ENCODE data around the gene DOCK9.

The DOCK9 gene

DNA sequence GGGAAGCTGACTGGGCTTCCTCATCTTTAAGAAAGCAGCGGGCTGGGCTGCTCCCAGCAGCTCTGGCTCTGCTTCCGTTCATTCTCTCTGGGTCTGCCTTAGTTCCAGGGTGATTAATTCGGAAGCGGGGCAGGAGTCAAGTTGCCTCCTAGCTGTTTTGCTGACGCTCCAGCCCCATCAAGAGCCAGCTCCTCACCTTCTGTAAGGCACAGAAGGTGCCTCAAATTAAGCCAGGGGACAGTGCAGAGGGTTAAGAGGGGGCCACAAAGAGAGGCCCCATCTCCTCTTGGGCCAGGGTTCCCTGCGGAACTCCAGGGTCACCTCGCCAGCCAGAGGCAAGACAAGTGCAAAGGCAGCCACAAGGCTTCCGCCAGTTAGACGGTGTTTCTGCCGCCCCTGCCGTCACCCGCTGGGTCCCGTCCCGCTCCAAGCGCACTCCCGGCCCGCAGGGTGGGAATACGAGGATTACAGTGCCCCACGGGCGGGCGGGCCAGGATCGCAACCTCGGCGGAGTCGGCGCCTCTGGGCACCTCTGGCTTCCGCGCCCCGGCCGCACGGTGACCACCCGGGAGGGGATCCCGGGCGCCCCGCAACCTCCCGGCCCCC is 225.9 kb downstream of the DOCK9 start:
- Histone ChIP-seq H3K4me1 (peaks cover 0 to 15% (median 13%) of the 10 kb centered on the region in 4 donors), H3K27ac (no peak overlapping the region), H3K36me3 (no peaks in the 10 kb centered on the region), H3K4me3 (peak overlapping the region; percentile 12 to 41), H3K9me3 (peaks cover 0 to 12% (median 0%) of the 10 kb centered on the region in 3 donors), H3K27me3 (peaks cover 0 to 49% of the 10 kb centered on the region in 2 donors)
- DNase-seq, result no peak
- intact Hi-C loops (cut with DNase I; ENCODE audit: low total_unique reads), result no loop called here
- TF ChIP-seq, protein P1, sequence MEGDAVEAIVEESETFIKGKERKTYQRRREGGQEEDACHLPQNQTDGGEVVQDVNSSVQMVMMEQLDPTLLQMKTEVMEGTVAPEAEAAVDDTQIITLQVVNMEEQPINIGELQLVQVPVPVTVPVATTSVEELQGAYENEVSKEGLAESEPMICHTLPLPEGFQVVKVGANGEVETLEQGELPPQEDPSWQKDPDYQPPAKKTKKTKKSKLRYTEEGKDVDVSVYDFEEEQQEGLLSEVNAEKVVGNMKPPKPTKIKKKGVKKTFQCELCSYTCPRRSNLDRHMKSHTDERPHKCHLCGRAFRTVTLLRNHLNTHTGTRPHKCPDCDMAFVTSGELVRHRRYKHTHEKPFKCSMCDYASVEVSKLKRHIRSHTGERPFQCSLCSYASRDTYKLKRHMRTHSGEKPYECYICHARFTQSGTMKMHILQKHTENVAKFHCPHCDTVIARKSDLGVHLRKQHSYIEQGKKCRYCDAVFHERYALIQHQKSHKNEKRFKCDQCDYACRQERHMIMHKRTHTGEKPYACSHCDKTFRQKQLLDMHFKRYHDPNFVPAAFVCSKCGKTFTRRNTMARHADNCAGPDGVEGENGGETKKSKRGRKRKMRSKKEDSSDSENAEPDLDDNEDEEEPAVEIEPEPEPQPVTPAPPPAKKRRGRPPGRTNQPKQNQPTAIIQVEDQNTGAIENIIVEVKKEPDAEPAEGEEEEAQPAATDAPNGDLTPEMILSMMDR (IDR thresholded peaks at IDR 0.05), result no peak

DNA sequence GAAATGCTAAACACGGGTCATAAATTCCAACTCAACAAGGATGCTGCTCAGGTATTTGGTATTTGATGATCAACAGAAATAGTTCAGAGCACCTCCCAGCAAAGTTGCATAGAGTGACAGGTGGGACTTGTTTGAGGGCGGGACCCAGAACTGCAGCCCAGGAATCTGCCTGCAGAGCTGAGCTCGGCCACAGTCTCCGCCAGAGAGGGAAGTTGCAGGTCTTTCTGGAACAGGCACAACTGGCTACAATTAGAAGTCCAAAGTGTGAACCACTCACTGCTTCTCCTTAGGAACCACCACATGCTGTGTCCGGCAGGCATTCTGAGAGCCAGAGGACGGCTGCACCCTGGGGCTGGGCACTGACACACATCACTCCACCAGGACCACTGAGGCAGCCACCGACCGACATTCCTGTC is 226.5 kb downstream of the DOCK9 start:
- Histone ChIP-seq H3K36me3 (no peaks in the 10 kb centered on the region), H3K27me3 (peaks cover 0 to 49% of the 10 kb centered on the region in 2 donors), H3K27ac (no peak overlapping the region), H3K4me3 (peak overlapping the region in 1 of 2 donors; percentile 41), H3K9me3 (peaks cover 0 to 12% (median 0%) of the 10 kb centered on the region in 3 donors), H3K4me1 (peaks cover 0 to 15% (median 13%) of the 10 kb centered on the region in 4 donors)
- intact Hi-C loops (cut with DNase I; ENCODE audit: low total_unique reads), result no loop called here
- TF ChIP-seq, protein P1 (IDR thresholded peaks at IDR 0.05), result no peak
- DNase-seq, result no peak

DNA sequence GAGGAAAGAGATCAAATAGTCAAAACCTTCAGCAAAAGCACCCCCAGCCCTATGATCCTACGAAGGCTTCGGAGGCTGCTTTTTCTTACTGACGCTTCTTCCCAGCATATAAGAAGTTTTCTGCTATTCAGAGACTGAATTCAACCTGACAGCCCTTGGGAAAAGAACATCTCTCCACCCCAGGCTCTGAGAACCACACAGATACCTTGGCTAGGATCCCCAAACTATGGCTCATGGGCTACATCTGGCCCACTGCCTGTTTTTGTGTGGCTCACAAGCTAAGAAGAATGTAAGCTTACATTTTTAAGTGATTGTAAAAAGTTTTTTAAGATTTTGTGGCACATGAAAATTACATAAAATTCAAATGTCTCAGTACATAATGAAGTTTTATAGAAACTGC is 228.4 kb downstream of the DOCK9 start:
- intact Hi-C loops (cut with DNase I; ENCODE audit: low total_unique reads), result no loop called here
- TF ChIP-seq, protein P1 (IDR thresholded peaks at IDR 0.05), result no peak
- Histone ChIP-seq H3K27ac (no peak overlapping the region), H3K27me3 (peaks cover 0 to 43% of the 10 kb centered on the region in 2 donors), H3K9me3 (peaks cover 0 to 10% (median 0%) of the 10 kb centered on the region in 3 donors), H3K4me1 (peaks cover 0 to 15% (median 13%) of the 10 kb centered on the region in 4 donors), H3K36me3 (no peaks in the 10 kb centered on the region), H3K4me3 (no peak overlapping the region)
- DNase-seq, result no peak

DNA sequence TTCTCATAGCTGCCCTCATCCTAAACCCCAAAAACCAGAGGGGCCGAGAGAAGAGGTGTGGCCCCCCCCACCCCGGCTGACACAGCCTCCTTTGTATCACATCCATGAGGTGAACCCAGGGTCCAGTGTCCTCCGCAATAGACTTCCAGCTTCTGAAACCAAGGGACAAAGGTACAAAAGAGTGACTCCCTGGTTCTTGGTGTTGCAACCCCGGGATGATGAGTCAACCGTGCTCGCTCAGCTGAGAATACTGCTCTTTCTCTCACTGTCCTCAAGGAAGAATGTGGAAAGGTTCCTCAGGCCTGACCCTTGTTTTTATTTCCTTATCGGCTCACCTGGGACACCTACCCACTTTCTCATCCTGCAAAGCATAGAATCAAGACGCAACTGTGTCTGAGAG is 230.9 kb downstream of the DOCK9 start:
- H3K27ac ChIP-seq, result no peak overlapping the region
- H3K4me1 ChIP-seq, result peaks cover 0 to 6% (median 5%) of the 10 kb centered on the region in 4 donors
- no peak overlapping the region for H3K4me3 ChIP-seq
- H3K36me3 ChIP-seq, result no peaks in the 10 kb centered on the region
- no peak for DNase-seq
- H3K9me3 ChIP-seq, result no peaks in the 10 kb centered on the region
- TF ChIP-seq, protein P1 (IDR thresholded peaks at IDR 0.05), result no peak
- peaks cover 0 to 21% of the 10 kb centered on the region in 2 donors for H3K27me3 ChIP-seq
- intact Hi-C loops (cut with DNase I; ENCODE audit: low total_unique reads), result no loop called here

Data from tibial artery (tissue), 4 donors.